Measurements from ENCODE around the gene HEPN1.
A peak's percentile ranks its signal among the peaks of the same experiment; 100 is the strongest.

The HEPN1 gene

GRCh38 chr11:124943254-124943616 lies 24.2 kb downstream of the HEPN1 start:
- H3K4me1 Mint-ChIP-seq: peaks cover 8% of the 10 kb centered on the region
- H3K27ac Mint-ChIP-seq: peak overlapping the region in 1 of 3 experiments; percentile 15
- no peak for TF ChIP-seq CTCF (IDR thresholded peaks at IDR 0.05; ENCODE audit: unreplicated experiment in 3 of 3)
- no peak overlapping the region for H3K4me3 Mint-ChIP-seq
- no peaks in the 10 kb centered on the region for H3K36me3 Mint-ChIP-seq (ENCODE audit: low read depth)
- H3K9me3 Mint-ChIP-seq: peaks cover 2% of the 10 kb centered on the region
- H3K27me3 Mint-ChIP-seq (ENCODE audit: low read depth): peaks cover 4% of the 10 kb centered on the region

GRCh38 chr11:124943741-124944140 lies 24.7 kb downstream of the HEPN1 start:
- Mint-ChIP-seq H3K36me3 (ENCODE audit: low read depth) (no peaks in the 10 kb centered on the region), H3K9me3 (peaks cover 4% of the 10 kb centered on the region)
- no peak for TF ChIP-seq CTCF (IDR thresholded peaks at IDR 0.05; ENCODE audit: unreplicated experiment in 3 of 3)

DNA sequence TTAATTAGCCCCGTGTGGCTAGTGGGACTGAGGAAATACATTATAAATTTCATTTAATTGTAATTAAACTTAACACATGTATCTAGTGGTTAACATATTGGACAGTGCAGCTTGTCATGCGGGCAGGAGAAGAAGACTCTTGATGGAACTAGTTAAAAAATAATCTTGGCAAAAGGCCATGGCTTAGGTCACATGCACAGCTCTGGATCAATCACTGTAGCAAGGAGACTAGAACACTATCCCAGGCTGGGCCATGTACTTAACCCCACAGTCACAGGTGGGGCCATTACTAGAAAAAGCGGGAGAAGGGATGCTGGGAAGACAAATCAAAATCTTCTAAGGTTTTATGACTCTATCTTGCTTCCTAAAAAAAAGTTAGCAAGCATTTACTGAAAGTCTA lies 25.5 kb downstream of the HEPN1 start:
- Mint-ChIP-seq H3K4me1 (peaks cover 8% of the 10 kb centered on the region), H3K9me3 (peaks cover 4% of the 10 kb centered on the region), H3K27me3 (ENCODE audit: low read depth) (peaks cover 4% of the 10 kb centered on the region), H3K4me3 (no peak overlapping the region), H3K27ac (no peak overlapping the region), H3K36me3 (ENCODE audit: low read depth) (no peaks in the 10 kb centered on the region)
- no peak for TF ChIP-seq CTCF (IDR thresholded peaks at IDR 0.05; ENCODE audit: unreplicated experiment in 3 of 3)

More at GRCh38 chr11:124943741-124944140, 24.7 kb downstream of the HEPN1 start:
- H3K27me3 Mint-ChIP-seq (ENCODE audit: low read depth): peaks cover 4% of the 10 kb centered on the region
- H3K4me3 Mint-ChIP-seq: no peak overlapping the region
- H3K4me1 Mint-ChIP-seq: peaks cover 8% of the 10 kb centered on the region
- H3K27ac Mint-ChIP-seq: peak overlapping the region in 1 of 3 experiments; percentile 65

- no peak for TF ChIP-seq CTCF (IDR thresholded peaks at IDR 0.05; ENCODE audit: unreplicated experiment in 3 of 3)
- Mint-ChIP-seq H3K36me3 (ENCODE audit: low read depth) (no peaks in the 10 kb centered on the region), H3K27ac (no peak overlapping the region), H3K27me3 (ENCODE audit: low read depth) (peaks cover 4% of the 10 kb centered on the region), H3K9me3 (peaks cover 4% of the 10 kb centered on the region), H3K4me1 (peaks cover 8% of the 10 kb centered on the region), H3K4me3 (no peak overlapping the region)
Measured at GRCh38 chr11:124945826-124946225, 26.8 kb downstream of the HEPN1 start.

GRCh38 chr11:124946735-124947141 lies 27.7 kb downstream of the HEPN1 start:
- H3K27me3 Mint-ChIP-seq (ENCODE audit: low read depth): peaks cover 4% of the 10 kb centered on the region
- H3K4me1 Mint-ChIP-seq: peaks cover 8% of the 10 kb centered on the region
- no peak overlapping the region for H3K4me3 Mint-ChIP-seq
- no peak for TF ChIP-seq CTCF (IDR thresholded peaks at IDR 0.05; ENCODE audit: unreplicated experiment in 3 of 3)
- H3K9me3 Mint-ChIP-seq: peaks cover 4% of the 10 kb centered on the region
- H3K36me3 Mint-ChIP-seq (ENCODE audit: low read depth): no peaks in the 10 kb centered on the region
- no peak overlapping the region for H3K27ac Mint-ChIP-seq

- no peak overlapping the region for H3K4me3 Mint-ChIP-seq
- no peak for TF ChIP-seq CTCF (IDR thresholded peaks at IDR 0.05; ENCODE audit: unreplicated experiment in 3 of 3)
- H3K27me3 Mint-ChIP-seq (ENCODE audit: low read depth): no peaks in the 10 kb centered on the region
- H3K36me3 Mint-ChIP-seq (ENCODE audit: low read depth): no peaks in the 10 kb centered on the region
- no peak overlapping the region for H3K27ac Mint-ChIP-seq
- peaks cover 4% of the 10 kb centered on the region for H3K9me3 Mint-ChIP-seq
- no peaks in the 10 kb centered on the region for H3K4me1 Mint-ChIP-seq
Measured at GRCh38 chr11:124950601-124951330, 31.7 kb downstream of the HEPN1 start.

Data from nephron (organoid).